ENCODE data around the gene HDLBP.

DNA sequence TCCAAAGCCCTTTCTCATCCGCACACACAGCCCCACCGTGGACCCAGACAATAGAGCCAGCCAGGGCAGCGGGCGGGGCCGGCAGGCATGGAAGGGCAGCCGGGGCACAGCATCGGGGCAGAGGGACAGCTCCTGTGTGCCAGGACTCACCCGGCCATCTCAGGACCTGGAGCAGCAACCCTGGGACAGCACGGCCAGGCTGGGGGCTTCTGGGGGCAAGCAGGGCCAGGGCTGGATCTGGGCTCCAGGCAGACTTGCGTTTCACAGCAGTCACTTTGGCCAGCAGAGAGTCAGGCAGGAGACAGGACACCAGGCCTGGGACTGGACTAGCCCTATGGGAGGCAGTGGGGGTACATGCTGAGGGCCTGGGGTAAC is 111.5 kb downstream of the HDLBP start:
- no peak for TF ChIP-seq TAF1 (IDR thresholded peaks at IDR 0.05; ENCODE audit: borderline replicate concordance, low read depth, low read length)
- no peak for TF ChIP-seq POLR2A (IDR thresholded peaks at IDR 0.05; ENCODE audit: low read depth, low read length)
- no peak for TF ChIP-seq POLR2AphosphoS5 (IDR thresholded peaks at IDR 0.05; ENCODE audit: low read depth, low read length)

All from GM12892 (cell line).